NCI-H345 treated with DMSO at 0.1 percent for 48 hours (cell line): ENCODE data around the gene DDR2.

ENCODE experiments used
- DNase-seq: peaks from one replicate; lab custom pipeline; 2025; ENCODE audit not compliant: unreplicated experiment; lab: John Stamatoyannopoulos, UW

DDR2 gene

DNA sequence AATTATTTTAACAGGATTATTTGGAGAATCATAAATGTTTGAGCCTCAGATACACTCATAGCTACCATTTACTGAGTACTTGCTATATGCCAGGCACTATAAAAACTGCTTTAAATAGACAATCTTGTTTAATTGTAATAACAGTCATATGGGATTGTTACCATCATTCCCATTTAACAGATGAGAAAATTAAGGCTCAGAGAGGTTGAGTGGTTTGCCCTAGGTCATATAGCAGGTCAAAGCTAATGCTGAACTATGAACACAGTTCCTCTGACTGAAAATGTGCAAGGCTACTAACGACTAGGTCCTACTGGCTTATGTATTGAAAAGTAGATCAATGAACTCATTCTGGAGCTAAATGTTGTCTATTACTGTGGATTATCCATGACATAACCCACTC, 63.4 kb downstream of the DDR2 start:
- no peak for DNase-seq

DNA sequence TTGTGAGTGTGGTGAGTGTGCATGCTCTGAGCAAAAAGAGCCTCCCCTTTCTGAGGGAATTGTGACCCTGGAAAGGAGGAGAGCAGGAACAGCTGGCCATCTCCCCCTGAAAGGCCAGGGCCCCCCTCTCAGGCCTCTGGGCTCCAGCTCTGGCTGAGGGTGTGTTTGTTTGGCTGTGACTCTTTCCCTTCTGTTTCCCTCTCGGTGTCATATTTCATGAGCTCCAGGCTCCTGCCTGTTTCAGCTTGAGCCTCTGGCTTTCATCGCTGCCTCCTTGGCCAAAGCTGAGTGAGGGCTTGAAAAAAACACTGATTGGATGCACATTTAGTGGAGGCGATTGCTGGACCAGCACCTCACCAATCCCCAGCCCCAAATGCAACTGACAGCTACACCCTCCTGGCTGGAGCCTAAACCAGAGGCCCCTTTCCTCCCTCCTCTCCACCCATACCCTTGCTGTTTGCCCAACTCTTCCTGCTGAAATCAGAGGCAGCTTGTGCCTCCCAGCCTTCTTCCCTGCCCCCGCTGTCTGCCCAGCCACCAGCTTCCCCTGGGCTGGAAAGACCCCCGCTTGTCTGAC, 64.1 kb downstream of the DDR2 start:
- peak; percentile 76 for DNase-seq

DNA sequence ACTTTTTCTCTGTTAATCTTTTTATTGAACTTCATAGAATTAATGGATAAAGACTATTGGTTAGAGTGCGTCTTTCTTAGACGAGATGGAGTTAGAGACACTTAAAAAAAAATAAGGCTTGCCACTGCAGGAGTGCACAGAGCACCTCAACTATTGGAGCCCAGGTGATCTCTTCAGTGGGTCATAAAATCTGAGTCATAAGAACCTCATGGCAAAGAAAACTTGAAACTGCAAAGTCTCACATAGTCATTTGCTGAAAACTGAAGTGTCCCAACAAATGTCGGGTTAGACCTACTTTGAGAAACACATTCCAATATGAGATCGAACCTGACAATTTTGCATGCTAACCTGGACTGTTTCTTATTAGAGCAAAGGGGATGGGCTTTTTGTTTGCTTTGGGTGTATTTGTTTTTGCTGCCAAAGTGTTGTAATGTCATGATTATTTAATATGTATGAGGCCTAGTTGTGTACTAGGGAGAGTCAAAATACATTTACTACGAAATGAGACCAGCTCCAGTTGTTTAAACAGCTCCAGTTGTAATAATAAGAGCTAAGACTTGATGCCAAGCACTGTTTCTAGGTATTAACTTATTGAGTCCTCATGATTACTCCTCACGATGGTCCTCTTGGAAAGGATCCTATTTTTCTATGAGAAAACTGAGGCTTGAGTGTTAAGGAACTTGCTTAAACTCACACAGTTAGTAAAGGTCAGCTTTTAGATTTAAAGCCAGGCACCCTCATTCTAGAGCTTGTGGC, 65.1 kb downstream of the DDR2 start:
- no peak for DNase-seq

DNA sequence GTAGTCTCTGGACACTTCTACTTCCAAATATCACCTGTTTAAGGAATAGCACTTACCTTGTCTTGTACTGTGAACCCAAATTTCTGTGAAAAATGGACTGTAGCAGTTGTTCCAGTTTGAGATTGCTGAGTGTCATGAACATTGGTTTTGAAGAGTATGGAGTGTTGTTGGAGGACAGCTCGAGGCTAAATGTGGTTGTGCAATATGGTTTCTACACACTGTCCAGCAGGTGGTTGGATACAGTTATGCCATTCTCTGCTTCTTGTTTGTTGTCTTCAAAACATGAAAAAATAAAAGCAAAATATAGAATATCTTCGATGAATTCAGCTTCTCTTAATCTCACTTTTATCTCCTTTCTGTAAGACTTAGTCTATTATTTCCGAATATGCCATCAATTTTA, 67.1 kb downstream of the DDR2 start:
- DNase-seq, result no peak

DNA sequence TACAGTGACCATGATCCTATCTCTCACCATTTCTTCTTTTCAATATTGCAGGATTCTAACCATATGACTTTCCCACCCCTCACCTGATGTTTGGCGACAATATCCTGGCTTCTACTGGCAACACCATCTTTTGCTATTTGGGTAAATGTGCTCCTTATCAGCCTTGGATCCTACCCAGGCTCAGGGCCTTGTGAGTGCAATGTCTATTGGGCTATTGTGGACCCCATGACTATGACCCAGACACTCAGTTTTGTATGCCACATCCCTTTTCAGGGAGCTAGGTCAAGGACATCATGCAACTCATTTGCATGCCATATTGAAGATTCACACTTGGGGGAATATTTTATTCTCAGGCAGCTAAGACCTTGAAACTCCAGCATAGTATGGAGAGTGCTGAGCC, 67.9 kb downstream of the DDR2 start:
- DNase-seq, result no peak

DNA sequence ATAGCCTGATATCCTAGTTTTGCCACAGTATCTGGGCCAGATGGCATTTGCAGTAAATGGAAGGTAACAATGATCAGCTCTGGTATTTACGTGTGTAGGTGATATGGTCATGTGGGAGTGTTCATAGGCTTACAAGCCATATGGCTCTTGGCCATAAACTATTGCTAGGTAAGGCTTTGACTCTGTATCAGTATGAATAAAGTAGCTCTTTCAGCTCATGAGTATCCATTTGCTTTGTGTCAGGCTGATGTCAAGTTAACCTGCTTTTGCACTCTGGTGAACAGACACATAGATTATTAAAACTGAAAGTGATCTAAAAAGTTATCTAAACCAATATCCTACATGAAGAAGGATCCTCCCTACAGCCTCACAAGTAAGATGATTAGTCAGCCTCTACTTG, 69.0 kb downstream of the DDR2 start:
- no peak for DNase-seq

DNA sequence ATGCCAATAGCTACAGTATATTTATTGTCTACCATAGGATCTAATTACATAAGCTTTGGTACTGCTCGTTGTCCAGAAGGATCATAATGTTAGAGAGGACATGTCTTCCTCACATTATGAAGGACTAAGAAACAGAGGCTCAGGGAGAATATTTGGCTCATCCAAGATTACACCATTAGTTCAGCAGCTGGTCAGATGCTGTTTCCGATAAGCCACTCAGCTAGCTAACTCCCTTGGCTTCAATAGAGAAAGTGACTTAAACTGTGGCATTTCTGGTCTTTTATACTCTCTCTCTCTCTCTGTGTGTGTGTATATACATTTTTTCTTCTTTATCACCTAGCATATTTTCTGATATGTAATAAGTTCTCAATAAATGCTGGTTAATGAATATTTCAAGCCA, 70.4 kb downstream of the DDR2 start:
- DNase-seq, result no peak

DNA sequence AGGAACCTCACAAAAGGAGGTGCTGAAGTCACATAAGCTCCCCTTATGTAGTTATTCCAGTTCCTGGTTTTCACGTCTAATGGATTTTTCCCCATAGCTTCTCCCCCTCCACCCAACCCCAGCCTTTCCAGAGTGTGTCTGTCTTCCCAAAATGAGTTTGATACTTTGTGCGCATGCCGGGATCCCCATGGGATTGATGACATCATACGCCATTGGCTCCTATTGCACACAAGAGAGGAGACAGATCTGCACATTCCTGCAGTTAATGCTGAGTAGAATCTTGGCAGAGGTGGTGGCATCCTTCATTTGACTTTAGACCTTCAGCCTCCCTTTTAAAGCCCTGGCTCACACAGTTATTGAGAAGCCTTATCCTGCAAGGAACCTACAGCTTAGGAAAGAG, 71.4 kb downstream of the DDR2 start:
- no peak for DNase-seq

DNA sequence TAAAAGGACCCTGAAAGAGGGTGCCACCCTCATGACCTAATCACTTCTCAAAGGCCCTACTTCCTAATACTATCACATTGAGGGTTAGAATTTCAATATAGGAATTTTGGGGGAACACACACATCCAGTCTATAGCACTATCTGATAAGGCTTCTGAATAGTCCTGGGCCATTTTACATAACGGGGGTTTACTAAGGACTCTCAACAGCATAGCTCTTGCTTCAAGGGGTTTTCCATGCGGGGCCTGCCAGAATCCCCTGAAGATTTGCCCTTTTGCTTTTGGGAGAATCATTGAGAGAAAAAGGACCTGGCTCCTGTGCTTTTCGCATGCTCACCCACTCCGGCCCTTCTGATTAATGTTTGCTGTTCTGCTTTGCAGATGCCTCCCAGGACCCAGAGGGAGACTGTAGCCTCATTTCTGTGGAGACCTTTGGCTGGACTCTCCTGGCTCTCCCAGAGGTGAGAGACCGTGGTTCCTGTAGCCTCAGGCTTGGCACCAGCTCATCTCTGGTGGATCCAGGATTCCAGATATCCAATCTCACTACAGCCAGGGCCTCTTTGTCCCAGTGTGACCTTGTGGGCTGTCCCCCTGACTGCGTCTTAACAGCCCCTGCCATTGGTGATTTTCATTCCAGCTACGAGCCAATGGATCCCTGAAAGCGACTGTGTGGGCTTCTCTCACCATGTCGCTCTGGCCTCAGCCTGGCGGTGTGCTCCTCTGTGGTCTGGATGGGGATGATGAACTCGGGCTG, 72.6 kb downstream of the DDR2 start:
- no peak for DNase-seq

DNA sequence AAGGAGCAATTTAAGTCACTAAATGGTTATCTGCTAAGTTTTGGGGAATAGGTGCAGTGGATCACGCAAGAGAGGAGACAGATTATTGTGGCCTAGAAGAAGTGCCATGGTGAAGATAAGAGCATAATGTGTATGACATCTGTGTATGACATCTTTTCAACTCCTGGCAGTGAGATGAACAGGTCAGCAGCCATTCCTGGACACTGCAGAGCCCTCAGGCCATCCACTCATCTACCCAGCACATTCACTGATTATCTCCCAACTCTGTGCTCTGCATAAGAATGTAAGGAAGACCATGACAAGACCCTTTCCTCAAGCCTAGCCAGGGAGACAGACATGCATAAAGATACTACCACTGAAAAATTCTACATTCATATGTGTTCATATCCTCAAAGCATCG, 73.7 kb downstream of the DDR2 start:
- no peak for DNase-seq

DNA sequence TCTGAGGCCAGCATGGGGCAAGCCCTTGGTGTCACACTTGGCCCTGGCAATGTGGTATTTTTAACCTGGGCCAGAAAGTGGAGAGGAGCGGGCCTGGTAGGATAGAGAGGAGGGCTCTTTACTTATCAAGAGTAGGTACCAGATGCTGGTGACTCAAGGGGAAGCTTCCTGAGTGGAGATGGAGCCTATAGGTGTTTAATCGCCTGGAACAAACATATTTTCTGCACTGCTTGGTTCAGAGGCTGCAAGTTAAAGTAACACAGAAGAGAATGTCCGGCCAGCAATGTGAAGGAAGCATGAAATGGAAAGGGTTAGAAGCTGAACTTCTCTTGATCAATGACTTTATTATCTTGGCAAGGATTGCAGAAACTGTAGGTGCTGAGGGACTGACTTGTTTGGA, 74.3 kb downstream of the DDR2 start:
- no peak for DNase-seq

DNA sequence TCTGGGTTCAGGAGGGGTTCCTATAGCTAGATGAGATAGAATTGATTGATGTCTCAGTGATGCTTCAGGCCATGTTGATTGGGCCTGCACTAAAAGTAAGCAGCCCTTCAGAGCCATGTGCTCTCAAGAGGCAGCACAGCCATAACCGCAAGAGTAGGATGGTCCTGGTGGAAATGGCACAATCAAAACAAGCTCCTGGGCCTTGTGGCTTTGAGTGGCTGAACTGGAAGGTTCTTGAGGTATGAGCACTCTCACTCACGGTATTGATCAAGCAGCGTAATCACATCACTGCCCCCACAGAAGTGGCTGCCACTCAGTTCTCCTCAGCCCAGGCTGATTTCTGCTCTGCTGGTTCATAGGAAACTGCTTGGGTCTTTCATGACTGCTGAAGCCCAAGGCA, 76.0 kb downstream of the DDR2 start:
- no peak for DNase-seq

DNA sequence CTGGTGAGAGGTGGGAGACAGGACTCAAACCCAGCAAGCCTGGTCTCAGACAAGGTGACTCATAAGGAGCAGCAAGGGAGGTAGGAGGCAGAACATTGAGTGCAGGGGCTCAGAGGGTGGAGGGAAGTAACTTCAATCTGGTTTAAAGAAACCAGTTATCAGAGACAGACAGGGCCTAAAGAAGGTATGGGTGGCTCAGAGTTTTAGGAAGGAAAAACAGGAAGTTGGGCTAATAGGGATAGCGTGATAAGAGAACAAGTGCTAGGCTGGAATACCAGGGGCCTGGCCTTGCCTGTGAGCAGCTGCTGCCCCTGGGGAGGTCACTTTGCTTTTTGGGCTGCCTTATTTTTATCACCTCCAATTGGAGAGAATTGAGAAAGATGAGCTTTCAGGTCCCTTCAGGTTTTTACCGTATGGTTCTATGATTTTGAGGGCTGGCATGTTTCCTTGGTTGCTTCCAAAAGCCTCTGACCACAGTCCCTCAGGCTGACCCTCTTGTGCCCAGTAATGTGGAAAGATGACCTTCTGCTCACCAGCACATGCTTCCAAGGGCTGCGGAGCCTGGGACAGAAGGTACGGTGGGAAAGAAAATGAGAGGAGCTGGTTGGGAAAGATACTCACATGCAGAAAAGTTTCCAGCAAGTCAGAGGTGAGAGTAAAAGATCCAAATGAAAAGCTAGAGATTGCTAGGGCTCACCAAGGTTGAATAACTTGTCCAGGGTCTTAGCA, 77.0 kb downstream of the DDR2 start:
- no peak for DNase-seq

DNA sequence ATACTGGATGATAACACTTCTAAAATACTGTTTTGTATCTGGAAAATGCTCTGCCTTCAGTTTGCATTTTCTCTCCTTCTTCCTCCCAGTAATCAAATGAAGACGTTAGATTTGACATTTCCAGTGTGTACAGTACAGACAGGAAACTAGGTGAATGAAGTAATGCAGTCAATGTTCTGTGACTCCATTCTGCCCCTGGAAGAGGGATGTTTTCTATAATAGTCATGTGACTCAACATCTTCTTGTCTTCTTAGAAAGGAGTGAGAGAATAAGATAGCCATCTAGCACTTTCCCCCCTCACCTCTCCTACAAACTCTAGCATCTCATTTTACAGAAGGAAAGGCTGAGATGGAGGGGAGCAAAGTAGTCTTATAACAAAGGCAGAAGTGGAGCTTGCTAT, 77.6 kb downstream of the DDR2 start:
- no peak for DNase-seq

DNA sequence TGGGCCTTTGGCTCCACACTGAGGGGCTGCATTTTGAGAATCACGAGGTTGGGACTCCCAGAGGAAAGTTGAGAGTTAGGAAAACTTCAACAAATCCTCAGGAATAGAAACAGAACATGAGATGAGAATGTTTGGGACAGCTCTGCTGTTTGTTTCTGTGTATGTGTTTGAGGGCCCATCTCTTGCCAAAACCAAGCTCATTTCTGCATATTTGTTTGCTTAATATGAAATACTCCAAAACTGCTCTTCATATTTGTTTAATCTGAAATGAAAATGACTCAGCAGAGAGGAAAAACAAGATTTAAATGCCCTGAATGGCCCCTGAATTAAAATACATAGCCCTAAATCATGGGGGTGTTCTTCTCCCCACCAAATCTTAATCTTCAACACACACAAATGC, 78.1 kb downstream of the DDR2 start:
- DNase-seq, result no peak

DNA sequence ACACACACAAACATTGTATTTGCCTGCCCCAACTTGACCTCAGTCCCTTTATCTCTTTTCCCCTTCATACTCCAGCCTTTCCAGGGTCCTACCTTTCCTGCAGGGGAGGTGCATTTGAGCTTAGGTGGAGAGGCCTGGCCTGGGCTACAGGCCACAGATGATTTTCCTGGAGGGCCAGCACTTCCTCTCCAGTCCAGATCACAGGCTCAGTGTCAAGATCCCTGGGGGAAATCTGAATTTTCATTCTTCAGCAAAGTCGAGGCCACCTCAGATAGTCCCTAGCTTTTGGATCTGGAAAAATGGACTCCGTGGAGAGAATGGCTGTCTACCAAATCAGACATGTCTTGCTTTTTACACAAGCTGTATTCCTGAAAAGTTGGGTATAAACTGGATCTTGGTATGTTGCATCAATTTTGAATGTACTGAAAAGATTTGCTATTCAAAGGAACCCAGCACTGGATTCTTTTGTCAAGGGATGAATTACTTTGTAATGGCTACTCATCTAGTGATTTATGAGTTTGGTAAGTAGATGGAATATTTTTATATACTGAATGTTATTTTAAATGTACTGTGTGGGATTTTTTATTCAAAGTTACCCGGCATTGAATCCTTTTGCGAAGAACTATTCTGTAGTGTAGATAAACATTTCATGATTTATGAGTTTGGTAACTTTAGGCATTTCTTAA, 78.7 kb downstream of the DDR2 start:
- no peak for DNase-seq

DNA sequence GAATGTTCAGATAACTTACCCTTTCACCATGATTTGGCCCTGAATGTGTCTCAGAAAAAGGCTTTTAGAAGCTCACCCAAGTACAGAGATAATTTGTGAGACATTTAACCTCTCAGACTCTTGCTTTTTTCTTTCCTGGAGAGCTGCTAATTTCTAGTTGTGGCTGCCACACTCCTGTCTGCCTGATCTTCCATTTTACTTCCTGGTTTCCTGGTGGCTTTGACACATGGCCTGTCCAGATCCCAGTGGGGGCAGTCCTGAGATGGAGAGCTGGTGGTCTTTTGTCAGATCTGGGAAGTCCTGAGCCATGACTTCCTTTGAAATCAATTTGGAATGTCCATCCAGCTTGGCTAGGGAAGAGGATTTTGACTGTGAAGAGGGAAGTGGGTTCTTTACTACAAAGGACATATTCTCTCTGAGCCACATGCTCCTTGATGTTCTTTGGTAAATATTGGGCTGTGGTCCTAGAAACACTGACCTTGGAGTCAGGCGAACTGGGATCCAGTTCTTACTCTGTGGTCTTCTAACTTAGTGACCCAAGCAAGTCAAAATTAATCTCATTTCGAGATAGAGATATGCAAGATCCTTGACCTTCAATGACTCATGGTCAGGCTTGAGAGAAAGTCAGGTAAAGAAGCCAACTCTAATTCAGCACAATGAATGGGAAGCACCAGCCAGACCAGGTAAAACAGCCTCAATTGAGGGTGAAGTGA, 80.2 kb downstream of the DDR2 start:
- no peak for DNase-seq

DNA sequence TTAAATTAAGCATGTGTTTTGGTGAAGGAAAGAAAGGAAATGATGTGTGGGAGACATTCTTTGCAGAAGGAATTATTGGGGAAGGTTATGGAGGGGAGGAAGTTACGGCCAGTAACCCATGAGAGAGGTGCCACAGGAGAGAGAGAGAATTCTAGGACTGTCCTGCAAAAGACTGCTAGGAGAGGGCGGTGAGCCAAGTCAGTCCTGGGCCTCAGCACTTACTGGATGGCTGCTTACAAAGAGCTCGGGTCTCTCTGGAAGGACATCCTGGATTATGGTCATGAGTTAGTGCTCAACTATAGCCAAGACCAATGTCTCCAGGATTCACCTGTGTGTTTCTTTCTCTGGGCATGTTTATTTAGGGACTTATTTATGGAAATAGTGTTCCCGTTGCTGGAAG, 83.9 kb downstream of the DDR2 start:
- no peak for DNase-seq

DNA sequence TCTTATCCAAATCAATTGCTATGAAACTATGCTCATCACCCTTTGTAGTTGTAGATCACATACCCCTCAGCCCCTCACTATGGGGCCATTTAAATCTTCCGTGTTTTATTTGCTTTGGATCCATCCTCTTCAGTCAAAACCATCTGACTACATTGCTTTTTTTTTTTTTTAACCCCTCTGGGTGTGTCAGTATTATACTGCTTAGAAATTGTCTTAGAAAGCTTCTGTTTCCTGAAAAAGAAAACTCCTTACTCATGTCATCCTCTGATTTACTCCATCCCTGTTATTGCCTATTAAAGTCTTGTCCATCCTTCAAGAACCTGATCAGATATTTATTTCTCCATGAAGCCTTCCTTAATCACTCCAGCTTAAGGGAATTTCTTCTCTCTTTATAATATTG, 84.3 kb downstream of the DDR2 start:
- DNase-seq, result no peak

DNA sequence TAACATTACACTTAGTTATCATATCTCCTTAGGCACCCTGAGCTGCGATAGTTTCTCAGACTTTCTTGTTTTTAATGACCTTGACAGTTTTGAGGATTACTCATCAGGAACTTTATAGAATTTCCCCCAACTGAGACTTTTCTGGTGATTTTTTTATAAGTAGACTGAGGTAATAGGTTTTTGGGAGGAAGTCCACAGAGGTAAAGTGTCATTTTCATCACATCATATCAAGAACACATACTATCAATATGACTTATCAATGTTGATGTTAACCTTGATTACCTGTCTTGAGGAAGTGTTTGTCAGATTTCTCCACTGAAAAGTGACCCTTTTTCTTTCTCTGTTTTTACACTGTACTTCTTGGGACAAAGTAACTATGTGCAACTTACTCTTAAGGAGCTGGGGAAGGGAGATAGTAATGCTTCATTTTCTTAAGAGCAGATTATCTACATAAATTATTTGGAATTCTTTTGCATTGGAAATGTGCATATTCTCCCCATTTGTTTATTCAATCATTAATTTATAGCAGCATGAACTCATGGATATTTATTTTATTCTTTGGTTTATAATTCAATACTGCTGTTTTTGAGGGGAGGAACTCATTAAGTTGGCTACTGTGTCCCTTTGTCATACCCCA, 85.4 kb downstream of the DDR2 start:
- no peak for DNase-seq
